Measurements from ENCODE around the gene RPS2.

GRCh38 chr16:1998852-1999801, 34.5 kb upstream of the RPS2 start:
- TF ChIP-seq CTCF (IDR thresholded peaks at IDR 0.05; ENCODE audit: poor library complexity) (no peak), EZH2phosphoT487 (IDR thresholded peaks at IDR 0.05; ENCODE audit: low read depth, severe bottlenecking, unreplicated experiment) (no peak)
